ENCODE results near the gene FAM13A.

Gene FAM13A

DNA sequence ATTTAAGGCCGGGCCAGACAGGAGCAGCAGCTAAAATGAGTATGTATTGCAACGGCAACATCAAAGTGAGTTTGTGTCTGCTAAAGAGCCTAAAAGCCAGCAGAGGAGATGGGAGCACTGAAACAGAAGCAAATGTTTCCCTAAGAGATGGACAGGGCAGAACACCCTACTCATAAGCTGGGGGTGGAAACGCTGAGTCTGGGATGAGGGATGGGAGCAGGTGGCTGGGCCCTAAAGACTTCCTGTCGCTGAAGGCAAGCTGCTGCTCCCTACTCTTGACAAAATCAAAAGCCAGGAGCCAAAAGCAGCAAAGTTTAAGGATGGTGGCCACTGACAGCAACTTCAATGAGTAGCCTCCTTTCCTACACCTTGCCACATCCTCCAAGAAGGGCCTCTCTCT lies 318.8 kb downstream of the FAM13A start:
- DNase-seq, result no peak

DNA sequence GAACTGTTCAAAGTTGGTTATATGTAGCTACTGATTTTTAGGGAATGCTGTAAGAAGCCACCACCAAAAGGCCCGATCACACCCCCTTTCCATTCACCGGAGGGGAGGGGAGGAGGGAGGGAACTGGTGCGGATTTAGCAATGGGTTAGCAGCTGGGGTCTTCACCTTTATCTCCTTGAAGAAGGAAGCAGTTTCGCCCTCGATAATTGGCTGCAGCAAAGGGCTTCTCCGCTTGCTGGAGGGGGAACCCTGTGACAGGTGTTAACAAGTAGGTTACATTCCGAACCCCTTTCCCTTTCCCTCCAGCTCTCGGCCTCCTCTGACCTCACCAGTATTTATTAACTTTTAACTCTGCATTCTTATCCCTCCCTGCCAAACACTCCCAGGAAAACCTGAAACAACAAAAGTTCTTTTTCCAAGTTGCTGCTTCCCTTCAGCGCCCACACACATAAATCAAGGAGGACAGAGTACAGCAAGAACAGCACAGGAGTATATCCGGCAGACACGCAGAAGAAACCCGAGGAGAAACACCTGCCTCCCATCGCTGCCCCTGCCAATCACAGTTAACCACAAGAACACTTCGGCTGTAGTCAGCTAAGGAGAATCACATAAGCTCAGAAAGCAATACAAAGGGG lies 319.6 kb downstream of the FAM13A start:
- DNase-seq, result no peak

DNA sequence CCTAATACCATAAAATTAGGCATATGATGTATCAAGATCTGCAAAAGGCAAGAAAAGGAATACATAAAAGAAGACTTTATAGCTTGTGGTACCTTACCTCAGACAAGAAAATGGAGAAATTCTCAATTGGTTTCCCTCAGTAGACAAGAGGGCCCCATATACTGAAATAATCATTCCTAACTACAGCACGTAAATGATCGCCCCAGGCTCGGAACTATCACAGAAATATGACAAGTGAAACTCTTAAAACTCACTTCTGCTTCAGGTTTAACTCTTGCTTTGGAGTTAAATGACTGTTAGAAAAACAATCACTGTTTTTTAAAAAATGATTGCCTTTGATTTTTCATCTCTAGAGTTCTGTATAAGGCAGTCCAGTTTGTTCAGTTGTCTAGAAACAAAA lies 320.7 kb downstream of the FAM13A start:
- DNase-seq, result no peak

DNA sequence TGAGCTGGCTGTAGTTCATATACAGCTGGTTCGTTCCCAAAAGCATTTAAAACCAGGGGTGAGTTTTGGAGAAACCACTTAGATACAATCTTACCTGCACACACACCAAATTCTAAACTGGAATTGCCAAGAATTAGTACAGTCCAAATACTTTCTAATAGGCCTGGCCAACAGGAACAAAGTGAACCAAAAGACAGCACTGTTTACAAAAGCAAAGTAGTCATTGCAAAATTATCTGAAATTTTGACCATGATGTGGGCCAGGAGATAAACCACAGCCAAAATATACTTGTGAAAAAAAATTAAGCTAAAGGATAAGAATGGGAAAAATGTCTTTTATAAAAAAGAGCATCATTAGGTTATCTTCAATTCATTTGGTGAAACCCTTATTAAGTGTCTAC lies 321.4 kb downstream of the FAM13A start:
- DNase-seq, result no peak

DNA sequence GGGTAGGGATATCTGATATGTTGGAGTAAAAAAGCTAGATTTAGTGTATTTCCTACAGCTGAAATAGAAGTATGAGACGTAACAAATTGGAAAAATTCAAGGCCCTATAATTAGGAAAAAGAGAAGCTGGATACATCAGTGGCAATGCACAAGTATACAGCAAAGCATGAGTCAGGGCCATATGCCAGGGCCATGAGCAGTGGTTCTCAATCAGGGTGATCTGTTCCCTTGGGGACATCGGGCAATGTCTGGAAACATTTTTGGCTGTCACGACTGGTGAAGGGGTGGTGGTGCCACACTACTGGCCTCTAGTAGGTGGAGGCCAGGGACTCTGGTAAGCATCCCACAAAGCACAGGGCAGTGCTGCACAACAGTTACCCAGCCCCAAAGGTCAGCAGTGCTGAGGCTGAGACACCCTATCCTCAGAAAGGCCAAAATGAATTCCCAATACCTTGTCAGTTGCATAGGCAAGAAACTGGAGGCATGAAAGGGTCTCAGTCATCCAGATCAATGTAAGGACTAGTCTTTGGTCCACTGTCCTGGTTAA lies 322.5 kb downstream of the FAM13A start:
- DNase-seq, result no peak

DNA sequence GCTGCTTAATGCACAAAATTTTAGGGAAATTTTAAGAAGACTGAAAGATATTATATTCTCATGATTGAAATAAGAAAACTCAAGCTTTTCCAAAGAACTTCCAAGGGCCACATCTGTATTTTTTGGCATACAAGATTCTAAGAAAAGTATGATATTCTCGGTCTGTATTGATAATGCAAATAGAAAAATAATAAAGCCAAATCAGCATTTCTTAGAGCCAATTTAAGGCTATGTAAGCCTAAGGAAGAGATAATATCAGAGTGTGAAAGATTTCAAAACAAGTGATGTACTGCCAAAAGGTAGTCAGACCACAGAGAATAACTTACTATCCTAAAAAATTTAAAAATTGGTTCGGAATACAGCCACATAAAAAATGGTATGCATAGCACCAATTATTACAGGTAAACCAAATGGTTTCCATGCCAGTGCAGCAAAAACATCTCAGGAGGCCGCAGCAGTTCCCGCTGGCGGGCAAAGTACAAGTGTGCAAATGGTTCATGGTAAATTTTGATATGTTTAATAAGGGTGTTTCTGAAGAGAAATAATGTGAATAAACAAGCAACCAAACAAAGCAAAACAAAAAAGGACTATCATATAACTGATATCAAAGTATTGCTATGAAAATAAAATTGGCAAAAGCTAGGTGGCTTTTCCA lies 324.1 kb downstream of the FAM13A start:
- no peak for DNase-seq

DNA sequence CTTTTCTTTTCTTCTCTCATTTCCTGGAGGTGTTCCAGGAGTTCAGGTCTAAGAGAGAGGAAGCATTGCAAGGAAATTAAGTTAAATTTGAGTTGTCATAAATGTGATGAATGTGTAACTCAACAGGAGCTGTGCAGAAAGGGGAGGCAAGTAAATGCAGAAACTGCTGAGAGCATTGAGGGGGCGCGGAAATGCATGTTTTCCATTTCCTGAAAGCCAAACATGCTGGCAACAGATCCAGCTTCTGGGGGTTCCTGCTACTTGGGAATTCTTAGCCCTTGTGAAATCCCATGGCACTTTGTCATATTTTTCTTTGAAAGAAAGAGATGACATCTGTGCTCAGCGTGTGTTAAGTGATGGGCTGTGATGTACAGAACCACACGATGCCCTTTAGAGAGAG lies 325.6 kb downstream of the FAM13A start:
- peak; percentile 29 for DNase-seq

DNA sequence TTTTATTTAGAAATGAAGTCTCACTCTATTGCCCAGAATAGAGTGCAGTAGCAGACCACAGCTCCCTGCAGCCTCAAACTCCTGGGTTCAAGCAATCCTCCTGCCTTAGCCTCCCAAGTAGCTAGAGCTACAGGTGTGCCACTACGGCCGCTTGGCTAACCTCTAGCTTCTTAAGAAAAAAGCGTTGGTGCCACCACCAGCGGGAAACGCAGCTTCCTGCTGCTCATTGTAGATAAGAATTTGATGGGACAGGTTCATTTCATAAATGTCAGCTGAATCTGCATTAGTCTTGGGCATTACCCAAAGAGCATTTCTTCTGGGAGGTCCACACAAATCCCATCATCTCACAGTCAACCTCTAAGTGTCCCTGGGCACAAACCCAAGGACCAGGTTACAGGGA lies 326.2 kb downstream of the FAM13A start:
- no peak for DNase-seq

DNA sequence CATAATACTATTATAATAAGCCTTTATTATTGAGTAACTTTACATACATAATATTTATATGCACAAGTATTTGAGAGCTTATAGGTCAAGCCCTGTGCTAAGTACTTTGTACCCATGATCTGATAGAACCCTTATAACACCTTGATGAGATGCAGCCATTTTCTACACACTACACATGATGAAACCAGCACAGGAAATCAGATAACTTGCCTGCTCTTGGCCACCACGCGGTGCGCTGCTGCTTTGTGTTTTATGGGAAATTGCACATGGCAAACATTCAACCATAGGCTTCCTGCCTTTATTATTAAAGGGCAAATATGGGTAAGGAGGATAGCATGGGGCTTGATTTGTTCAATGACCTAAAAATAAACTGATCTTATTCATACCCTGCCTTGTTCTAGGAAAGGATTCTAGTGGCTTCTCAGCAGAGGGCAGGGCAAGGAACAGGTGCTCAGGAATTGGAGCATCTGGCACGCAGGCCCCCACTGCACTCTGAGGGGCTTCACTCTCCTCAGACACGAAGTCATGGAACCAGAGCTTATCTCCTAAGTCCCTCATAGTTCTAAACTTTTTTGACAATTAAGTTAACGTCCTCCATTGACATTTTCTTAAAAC lies 327.7 kb downstream of the FAM13A start:
- no peak for DNase-seq

DNA sequence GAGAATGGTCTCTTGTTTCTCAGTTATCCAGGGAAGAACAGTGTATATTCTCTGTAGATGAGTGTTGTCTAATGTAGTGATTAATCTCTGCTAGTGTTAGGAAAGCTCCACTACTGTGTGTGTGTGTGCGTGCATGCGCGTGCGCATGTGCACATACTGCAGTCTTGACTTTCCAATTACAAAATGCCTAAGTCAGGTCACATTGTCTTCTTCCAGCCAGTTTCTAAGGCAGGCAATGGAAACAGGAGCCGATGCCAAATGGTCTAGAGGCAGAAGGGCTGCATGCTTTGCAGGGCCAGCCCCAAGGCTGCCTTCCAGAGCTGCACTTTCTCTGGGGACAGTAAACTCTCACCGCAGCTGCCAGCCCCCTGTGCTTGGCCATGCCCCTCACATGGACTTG lies 328.8 kb downstream of the FAM13A start:
- DNase-seq, result no peak

DNA sequence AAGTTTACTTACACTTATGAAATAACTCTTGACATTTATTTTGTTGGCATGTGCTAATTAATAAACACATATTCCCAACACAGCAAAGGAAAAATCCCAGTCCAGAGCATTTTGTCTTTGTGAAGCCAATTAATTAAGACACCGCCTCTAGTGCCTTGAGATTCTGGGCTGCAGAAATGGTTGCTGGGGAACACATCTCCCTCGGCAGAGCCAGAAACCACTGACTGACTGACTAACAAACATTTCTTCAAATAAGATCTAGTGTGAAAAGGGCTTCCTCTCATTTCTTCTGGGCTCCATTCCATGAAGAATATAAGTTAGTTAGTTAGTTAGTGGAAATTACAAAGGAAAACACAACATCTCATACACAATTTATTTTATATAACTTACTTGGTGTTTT lies 331.0 kb downstream of the FAM13A start:
- no peak for DNase-seq

DNA sequence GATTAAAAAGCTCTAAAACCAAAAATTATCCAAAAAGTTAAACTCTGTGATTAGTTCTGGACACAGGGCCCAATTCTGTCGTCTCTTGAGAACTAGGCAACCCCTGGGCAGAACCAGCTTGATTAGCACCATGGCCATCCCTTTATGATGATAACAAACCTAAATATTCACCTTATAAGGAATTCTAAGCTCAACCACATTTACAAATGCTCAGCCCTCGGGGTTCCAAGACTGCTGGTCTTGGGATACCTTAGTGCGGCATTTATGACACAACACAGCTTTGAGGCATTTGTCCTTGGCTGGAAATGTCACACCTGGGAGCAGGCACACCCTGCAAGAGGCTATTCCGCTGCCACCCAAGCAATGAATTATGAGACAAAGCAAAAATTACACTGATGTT lies 331.8 kb downstream of the FAM13A start:
- DNase-seq, result no peak

DNA sequence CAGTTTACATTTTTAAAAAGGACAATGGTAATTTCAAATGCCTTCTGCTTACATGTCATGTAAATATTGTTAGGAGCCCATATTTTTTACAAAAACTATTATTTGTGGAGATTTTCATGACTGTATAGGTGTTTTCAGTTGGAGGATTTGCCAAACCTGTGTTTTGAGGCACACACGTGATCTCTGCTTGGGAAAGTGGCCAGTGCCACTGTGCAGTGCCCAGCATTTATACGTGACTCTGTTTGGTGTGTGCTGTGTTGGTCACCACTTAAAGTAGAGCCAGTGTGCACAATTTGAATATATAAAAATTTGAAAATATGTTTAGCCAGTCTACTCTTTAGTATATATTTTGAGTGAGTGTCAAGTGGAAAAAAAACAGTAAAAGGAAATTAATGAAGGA lies 332.6 kb downstream of the FAM13A start:
- DNase-seq, result no peak

DNA sequence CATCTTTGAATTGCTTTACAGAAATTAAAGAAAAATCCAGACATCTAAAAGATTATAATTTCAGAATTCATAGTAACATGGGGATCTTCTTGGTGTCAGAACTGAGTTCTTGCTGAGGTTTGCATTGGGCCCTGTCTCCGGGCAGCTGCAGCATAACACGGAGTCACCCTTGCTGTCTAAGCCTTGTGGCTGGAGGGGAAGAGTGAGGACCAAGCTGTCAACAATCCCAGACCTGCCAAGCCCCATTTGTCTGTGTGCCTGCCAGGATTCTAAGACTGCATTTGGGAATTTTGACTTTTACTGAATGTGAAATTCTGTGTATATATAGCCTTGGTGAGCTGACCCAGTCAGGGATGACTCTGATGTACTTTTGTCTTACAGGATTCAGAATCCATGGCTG lies 334.2 kb downstream of the FAM13A start:
- DNase-seq, result no peak

DNA sequence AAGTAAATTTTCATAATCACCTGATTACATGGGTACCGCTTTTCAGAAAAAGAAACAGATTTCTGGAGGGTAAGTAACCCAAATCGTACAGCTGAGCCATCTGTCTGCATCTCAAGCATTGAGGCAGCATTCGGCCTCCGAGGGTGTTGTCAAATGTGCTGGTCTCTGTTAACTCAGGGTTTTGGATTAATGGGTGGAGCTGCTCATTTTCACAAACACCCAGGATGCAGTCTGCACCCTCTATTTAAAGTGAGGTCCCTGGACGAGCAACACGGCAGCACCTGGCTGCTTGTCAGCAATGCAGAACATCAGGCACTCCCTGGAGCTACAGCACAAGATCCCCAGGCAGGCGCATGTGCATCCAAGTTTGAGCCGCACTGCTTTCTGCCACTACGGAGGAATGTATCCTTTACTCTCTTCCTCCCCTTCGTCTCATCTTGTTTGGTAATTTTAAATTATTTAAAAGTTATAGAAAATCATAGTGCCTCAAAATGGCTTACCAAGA lies 334.7 kb downstream of the FAM13A start:
- DNase-seq, result no peak

DNA sequence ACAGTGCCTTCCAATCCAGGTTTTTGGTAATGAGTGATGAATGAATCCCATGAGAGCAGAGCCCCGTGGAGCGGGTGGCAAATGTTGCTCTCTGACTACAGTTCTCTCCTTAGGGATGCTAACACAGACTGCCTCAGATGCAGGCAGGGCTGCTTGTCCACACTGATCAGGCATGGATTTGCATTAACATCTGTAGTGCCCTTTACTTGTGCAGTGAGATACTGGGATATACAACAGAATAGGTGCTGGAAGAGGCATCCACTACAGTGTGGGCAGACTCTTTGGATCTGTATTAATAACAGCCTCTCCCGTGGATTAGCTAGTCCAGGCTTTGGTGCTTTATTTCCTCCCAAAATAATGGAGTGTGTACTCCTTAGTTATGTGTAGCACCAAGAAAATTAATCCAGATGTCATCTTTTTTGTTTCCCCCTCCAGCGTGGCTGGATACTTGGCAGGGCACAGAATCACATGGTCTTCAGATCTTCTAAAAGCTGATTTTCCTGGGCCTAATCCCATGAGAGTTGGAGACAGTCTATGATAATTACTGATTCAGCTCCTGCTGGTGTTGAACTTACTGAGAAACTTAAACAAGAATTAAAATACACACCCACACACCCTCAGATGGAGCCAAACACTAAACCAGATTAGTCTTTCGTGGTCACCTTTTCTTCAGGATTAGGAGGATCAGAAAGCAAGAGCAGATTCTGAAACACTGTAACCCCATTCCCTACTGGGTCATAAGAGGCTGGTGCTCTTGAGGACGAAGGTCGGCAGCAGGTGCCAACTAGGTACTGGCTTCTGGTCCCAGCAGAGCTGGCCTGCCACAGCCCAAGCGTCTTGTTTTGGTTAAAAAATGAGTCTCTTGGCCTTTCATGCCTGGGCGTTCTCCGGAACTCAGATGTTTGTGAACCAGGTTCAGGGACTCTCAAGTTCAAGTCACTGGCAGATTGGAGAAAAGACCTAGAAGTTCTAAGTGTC lies 336.2 kb downstream of the FAM13A start:
- DNase-seq, result no peak

DNA sequence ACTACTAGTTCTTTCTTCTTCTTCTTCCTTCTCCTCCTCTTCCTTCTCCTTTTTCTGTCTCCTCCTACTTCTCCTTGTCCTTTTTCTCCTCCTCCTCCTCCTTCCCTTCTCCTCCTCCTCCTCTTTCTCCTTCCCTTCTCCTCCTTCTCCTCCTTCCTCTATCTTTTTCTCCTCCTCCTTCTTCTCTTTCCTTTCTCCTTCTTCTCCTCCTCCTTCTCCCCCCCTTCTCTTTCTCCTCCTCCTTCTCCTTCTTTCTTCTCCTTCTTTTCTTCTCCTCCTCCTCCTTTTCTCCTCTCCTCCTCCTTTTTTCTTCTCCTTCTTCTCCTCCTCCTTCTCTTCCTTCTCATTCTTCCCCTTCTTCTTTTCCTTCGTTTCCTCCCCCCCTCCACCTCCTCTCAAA lies 337.6 kb downstream of the FAM13A start:
- no peak for DNase-seq

DNA sequence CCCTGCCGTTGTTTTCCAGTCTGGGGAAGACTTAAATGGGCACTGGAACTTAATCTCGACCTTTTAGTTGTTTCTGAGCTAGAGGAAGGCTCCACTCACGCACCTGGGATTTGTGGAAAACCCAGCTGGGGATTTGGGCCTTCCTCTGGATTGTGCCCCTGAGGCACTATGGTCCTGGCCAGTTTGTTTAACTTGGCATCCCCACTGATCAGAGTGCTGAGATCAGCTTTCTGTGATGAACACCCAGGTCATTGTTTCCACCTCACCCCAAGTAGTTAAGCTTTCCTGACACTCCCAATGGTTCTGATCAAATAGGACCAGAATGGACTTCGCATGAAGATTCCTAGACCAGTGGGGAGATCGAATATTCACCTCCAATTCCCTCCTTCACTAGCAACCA lies 338.9 kb downstream of the FAM13A start:
- no peak for DNase-seq

DNA sequence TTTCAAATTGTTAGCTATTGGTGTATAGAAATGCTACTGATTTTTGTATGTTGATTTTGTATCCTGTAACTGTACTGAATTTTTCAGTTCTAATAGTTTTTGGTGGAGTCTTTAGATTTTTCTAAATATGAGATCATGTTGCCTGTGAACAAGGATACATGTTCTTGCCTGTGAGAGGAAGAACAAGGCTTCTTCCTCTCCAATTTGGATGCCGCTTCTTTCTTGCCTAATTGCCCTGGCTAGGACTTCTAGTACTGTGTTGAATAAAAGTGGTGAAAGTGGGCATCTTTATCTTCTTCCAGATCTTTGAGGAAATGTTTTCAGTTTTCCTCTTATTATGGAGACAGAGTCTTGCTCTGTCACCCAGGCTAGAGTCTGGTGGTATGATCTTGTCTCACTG lies 343.2 kb downstream of the FAM13A start:
- no peak for DNase-seq

DNA sequence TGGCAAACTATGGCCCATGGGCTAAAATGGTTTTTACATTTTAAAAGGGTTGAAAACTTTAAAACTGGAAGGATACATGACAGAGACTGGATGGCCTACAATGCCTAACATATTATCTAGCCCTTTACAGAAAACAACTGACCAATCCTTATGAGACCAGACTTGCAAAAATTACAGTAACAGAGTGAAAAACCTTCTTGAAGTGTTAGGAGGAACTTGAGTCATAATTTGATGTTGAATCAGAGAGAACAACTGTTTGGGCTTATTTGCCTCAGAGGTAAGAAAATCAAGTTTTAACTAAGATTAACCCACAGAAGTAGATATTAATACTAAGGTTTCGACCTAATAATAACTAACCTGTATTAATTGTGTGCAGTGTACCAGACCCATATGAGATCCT lies 347.0 kb downstream of the FAM13A start:
- DNase-seq, result no peak

DNA sequence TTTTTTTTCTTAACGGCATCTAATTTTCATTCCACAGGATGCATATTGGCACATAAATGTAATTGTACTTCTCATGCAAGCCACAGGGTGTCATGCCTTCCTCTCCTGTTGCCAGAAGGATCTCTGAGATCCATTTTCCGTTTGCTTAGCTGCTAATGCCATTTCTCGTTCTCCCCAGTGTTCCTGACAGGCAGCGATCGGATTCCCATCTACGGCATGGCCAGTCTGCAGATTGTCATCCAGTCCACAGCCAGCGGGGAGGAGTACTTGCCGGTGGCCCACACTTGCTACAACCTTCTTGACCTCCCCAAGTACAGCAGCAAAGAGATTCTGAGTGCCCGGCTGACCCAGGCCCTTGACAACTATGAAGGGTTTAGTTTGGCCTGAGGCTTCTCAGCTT lies 350.4 kb downstream of the FAM13A start:
- DNase-seq, result peak; percentile 70

DNA sequence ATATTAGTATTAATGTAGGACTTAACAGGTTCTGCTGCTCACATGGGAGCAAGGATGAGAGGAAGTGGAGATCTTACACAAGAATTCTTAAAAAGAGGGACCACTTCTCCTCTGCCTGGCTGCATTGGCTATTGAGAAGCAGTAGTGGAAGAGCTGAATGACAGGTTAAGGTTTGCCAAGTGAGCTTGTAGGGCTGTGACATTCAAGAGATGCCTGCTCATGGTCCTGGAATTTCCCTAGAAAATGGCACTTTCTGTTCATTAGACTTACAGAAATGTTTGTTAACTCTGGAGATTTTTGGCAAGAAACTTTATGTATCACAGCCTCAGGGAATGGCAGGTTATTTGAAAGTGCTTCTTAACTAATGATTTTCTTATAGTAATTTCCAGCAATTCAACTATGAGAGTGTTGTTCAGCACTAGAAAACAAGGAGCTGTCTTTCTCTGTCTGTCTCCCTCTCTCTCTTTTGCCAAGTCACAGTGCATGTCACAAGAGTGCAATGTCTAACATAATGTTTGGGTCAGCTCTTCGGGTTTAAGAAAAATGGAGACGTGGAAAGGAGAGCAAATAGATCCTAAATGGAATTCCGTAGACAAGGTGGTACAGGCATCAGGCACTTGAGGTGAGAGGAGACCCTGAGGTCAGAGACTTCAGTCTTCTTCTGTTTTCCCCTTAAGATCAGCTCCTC lies 351.0 kb downstream of the FAM13A start:
- DNase-seq, result peak; percentile 59
